Hepatic stellate cell (primary cell): Measurements from ENCODE around the gene ZNF177.

Experiments
- DNase-seq: peaks from one replicate; pipeline ENCODE4 v3.0.0; 2011; ENCODE audit warnings: low spot score

The ZNF177 gene

GRCh38 chr19:9430444-9430843, 67.6 kb downstream of the ZNF177 start:
- DNase-seq, result no peak

DNA sequence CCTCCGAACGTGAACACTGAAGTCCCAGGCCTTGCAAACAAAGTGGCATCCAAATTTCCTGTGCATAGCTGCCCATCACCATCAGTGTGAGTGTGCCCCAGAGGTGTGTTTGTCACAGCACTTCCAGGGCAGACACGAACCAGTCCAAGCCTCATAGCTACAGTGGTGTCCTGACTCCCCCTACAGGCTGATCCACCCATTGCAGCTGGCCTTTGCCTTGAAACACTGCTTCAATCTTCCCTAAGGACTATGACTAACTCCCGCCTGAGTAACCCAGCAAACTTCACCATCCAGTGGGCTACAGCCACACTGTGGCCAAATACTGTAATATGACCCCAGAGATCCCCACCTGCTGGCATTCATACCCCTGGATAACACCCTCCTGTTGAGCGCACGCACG, 68.7 kb downstream of the ZNF177 start:
- peak; percentile 29 for DNase-seq
